ENCODE measurements around the gene FLT4.

Gene FLT4

DNA sequence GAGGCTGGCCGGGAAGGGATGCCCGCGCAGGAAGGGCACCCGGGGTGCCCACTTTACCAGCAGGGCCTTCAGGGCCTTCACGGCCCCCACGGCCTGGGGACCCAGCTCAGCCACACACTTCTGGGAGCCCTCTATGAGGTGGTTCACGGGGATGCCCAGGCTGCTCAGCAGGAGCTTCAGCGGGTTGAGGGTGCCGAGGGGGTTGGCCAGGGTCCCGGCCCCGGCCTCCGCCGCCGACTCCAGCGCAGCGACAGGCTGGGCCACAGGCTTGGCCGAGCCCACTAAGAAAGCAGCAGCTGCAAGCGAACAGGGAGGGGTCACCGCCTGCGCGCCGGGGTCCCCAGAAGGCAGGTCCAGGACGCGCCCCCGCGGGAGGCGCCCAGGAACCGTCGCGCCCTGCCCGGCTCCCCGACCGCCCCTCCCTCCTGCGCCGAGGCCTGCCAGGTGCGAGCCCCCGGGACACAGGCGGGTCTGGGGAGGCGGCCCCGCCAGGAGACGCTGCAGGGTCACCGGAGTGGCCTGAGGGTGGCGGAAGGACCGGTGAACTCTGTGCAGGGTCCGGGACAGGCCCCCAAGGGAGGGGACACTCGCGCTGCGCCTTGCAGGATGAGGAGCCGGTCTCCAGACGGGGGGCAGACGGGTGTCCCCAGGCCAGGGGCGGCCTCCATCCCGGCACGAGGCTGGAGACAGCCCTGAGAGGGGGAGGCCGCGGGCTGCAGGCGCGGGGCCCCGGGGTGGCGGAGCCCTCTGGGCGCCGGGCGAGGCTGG lies 58.7 kb downstream of the FLT4 start:
- no peak for DNase-seq (ENCODE audit: low read depth)

GRCh38 chr5:180589771-180590542 lies 59.4 kb downstream of the FLT4 start:
- DNase-seq (ENCODE audit: low read depth), result no peak

- no peak for DNase-seq (ENCODE audit: low read depth)
These were observed 62.5 kb downstream of the FLT4 start for GRCh38 chr5:180586870-180587269.

DNA sequence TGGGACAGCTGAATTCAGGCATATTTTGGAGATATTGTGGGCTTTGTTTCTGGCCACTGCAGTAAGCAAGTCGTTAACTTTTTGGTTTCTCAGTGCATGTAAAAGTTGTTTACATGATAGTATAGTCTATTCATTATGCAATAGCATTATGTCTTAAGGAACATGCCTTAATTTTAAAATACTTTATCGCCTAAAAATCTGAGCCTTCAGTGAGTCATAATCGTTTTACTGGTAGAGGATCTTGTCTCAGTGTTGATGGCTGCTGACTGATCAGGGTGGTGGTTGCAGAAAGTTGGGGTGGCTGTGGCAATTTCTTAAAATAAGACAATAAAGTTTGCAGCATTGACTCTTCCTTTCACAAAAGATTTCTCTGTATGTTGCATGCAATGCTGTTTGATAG lies 63.2 kb downstream of the FLT4 start:
- DNase-seq (ENCODE audit: low read depth), result no peak

- no peak for DNase-seq (ENCODE audit: low read depth)
These were observed 65.7 kb downstream of the FLT4 start for GRCh38 chr5:180583738-180584137.

DNA sequence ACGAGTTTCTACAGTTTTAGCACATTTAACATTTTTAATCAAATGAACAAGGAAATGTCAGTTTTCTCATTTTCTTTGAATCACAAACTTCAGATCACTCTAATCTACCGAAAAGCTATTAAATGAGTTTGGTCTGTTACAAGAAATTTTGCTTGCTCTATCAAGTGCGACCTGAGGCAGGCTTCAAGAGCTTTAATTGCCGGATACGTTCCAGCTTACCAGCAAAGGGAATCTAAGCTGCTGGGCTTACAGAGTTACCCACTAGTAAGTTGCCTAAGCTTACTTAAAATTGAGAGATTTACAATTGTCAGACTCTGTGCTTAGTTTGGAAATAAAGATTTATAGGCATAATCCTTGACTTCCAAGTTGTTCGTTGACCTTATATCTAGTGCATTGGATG lies 68.7 kb downstream of the FLT4 start:
- no peak for DNase-seq (ENCODE audit: low read depth)

DNA sequence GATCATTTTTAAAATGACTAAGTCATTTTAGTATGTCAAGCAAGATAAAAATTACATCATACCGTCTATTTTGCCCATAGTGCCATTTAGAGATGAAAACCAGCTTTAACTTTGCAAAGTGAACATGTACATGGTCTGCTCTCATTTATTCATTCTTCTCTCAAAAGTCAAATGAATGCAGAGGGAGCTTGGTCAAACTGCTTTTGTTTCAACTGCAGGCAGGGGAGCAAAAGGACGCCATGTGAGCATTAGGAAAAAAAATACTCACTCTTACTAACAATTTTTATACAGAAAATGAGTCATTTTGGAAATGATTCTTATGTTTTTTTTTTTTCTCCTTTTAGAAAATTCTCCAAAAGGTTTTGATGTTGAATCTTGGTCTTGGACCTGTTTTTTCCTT lies 73.8 kb downstream of the FLT4 start:
- DNase-seq (ENCODE audit: low read depth), result peak; percentile 43

GRCh38 chr5:180568914-180569313 lies 80.5 kb downstream of the FLT4 start:
- no peak for DNase-seq (ENCODE audit: low read depth)

- DNase-seq (ENCODE audit: low read depth), result no peak
These were observed 85.4 kb downstream of the FLT4 start for GRCh38 chr5:180563994-180564393.

GRCh38 chr5:180558232-180558631 lies 91.2 kb downstream of the FLT4 start:
- no peak for DNase-seq (ENCODE audit: low read depth)

DNA sequence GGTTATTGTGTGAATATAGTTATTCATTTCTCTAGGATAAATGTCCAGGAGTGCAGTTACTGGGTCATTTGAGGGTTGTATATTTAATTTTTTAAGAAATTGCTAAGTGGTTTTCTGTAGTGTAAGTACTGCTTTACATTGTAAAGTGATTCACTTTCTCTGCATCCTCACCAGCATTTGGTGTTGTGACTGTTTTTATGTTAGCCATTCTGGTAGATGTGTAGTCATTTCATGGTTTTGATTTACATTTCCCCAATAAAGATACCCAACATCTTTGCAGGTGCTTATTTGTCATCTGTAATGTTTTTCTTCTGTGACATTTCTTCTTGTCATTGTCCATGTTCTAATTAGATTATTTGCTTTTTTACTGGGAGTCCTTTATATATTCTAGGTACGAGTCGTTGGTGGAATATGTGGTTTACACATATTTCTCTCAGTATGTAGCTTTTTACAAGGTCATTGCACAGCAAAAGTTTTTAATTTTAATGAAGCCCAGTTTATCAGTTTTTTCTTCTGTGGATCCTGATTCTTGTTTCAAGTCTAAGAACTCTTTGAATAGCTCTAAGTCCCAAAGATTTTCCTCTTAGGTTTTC lies 92.1 kb downstream of the FLT4 start:
- DNase-seq (ENCODE audit: low read depth), result no peak

DNA sequence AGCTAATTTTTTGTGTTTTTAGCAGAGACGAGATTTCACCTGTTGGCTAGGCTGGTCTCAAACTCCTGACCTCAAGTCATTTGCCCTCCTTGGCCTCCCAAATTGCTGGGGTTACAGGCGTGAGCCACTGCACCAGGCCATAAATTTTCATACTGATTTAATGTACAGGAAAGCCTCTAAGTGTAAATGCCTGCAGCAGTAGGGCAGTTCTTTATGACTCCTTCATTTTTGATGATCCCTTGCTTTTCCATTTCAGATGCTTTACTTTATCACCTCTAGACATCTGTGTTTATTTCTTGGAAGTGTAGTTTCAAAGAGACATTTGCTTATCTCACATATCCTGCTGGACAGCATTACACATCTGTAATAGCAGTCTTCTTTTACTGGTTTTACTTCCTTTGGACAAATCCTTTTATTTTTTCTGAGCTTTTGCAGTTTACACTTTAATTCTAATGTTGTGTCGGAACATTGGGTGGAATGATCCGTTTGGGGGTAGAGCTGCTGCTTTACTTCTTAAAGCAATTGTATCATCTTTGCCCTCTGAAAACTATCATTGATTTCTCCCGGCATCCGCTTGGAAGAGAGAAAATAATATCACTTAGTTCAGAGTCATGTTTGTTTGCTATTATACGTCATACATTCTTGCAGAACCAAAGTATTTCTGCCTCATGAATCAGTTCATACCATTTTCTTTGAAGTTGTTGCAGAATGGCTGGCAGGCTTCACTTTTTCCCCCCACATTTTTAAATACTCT lies 94.1 kb downstream of the FLT4 start:
- DNase-seq (ENCODE audit: low read depth), result peak; percentile 82

GRCh38 chr5:180553530-180553929 lies 95.9 kb downstream of the FLT4 start:
- DNase-seq (ENCODE audit: low read depth), result peak; percentile 14

Data from amniotic epithelial cell (primary cell).